Measurements from ENCODE around the gene OOSP1.

DNA sequence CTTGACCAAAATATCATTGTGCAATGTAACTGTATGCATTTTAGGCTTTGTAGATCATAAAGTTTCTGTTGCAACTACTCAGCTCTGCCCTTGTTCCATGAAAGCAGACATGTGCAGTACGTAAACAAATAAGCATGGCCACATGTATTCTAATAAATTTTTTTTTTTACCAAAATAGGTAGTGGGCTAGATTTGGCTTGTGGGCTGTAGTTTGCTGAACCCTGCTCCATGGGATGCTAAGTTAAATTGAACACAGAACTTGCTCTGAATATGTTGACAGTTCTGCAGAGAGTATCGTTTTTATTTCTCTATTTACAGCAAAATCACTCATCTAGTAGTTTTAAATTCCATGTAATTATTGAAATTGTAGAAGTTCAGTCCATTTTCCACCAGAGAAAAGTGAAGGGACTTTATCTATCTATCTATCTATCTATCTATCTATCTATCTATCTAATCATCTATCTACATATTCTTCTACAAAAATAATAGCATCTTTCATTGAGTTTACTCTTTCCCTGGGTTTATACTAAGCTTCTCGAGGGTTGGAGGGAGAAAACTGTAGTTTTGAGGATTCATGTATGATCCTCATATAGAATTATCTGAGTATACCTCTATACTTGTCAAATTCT is 16.1 kb downstream of the OOSP1 start:
- no peak for TF ChIP-seq POLR2A (IDR thresholded peaks at IDR 0.05)
- TF ChIP-seq, protein P1, sequence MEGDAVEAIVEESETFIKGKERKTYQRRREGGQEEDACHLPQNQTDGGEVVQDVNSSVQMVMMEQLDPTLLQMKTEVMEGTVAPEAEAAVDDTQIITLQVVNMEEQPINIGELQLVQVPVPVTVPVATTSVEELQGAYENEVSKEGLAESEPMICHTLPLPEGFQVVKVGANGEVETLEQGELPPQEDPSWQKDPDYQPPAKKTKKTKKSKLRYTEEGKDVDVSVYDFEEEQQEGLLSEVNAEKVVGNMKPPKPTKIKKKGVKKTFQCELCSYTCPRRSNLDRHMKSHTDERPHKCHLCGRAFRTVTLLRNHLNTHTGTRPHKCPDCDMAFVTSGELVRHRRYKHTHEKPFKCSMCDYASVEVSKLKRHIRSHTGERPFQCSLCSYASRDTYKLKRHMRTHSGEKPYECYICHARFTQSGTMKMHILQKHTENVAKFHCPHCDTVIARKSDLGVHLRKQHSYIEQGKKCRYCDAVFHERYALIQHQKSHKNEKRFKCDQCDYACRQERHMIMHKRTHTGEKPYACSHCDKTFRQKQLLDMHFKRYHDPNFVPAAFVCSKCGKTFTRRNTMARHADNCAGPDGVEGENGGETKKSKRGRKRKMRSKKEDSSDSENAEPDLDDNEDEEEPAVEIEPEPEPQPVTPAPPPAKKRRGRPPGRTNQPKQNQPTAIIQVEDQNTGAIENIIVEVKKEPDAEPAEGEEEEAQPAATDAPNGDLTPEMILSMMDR (IDR thresholded peaks at IDR 0.05): no peak
